Neural cell (in vitro differentiated cells): ENCODE data around the gene RCOR3.

Experiments
- CTCF ChIP-seq: fragments of 450-650 bp; IDR thresholded peaks from 2 replicates; pipeline ENCODE4 v1.5.1; 2014; ENCODE audit warnings: antibody characterized with exemption, mild to moderate bottlenecking, moderate library complexity; ENCODE audit not compliant: poor library complexity, severe bottlenecking
- TAF1 ChIP-seq: IDR thresholded peaks from 2 replicates; pipeline ENCODE4 v1.6.1; 2012; ENCODE audit warnings: low read depth

- TF ChIP-seq CTCF (no peak), TAF1 (no peak)
Observed at GRCh38 chr1:211353562-211354212, 94.5 kb downstream of the RCOR3 start.
